Spleen (tissue), 11 donors: ENCODE results near the gene MED12L. TPM values are rescaled to one million over a fixed set of nuclear protein-coding genes. Genes with fewer than 3 reads are reported as not detected.

Experiments
- DNase-seq: peaks from one replicate; pipeline ENCODE4 v3.0.0-alpha.2; 2020
- H3K27ac ChIP-seq, 8 donors: fragments of 200-600 bp; sonication (generic) in 7 of 8; 1 replicate in 4 of 8; 2 replicates in 4 of 8; pipeline versions ENCODE4 v1.5.0 to v1.8.0; 2016 to 2021; ENCODE audit warnings: inconsistent platforms in 4 of 8, mild to moderate bottlenecking in 4 of 8, moderate library complexity in 1 of 8
- H3K27me3 ChIP-seq, 7 donors: fragments of 200-600 bp; sonication (generic) in 6 of 7; replicated peaks in 1 of 7; 1 replicate in 4 of 7; 2 replicates in 3 of 7; pipeline versions ENCODE4 v1.5.0 to v1.8.0; 2016 to 2021; ENCODE audit warnings: inconsistent platforms in 3 of 7, mild to moderate bottlenecking in 1 of 7
- H3K36me3 ChIP-seq, 6 donors: fragments of 200-600 bp; sonication (generic) in 5 of 6; 1 replicate in 4 of 6; 2 replicates in 2 of 6; pipeline versions ENCODE4 v1.5.0 to v1.8.0; 2016 to 2021; ENCODE audit warnings: inconsistent platforms in 2 of 6
- H3K4me1 ChIP-seq, 6 donors: fragments of 200-600 bp; sonication (generic) in 5 of 6; 1 replicate in 3 of 6; 2 replicates in 3 of 6; pipeline versions ENCODE4 v1.5.0 to v1.8.0; 2016 to 2021; ENCODE audit warnings: inconsistent platforms in 3 of 6
- H3K4me3 ChIP-seq, 8 donors: fragments of 200-600 bp; sonication (generic) in 7 of 8; 1 replicate in 4 of 8; 2 replicates in 4 of 8; pipeline versions ENCODE4 v1.5.0 to v1.8.0; 2016 to 2021; ENCODE audit warnings: inconsistent platforms in 4 of 8, mild to moderate bottlenecking in 4 of 8, moderate library complexity in 2 of 8
- H3K9me3 ChIP-seq, 8 donors: fragments of 200-600 bp; sonication (generic) in 7 of 8; 1 replicate in 4 of 8; 2 replicates in 4 of 8; pipeline versions ENCODE4 v1.5.0 to v1.8.0; 2016 to 2021; ENCODE audit warnings: inconsistent platforms in 4 of 8
- CTCF ChIP-seq, 11 experiments: fragments of 200-600 bp in 7 of 11; fragments of 450-650 bp in 4 of 11; sonication (generic) in 4 of 11; IDR thresholded peaks in 8 of 11; conservative IDR thresholded peaks in 3 of 11; 1 replicate in 7 of 11; 2 replicates in 4 of 11; pipeline versions ENCODE4 v1.4.0 to v1.8.0; 2016 to 2021; ENCODE audit warnings: antibody characterized with exemption in 11 of 11, inconsistent platforms in 4 of 11, mild to moderate bottlenecking in 1 of 11
- POLR2A ChIP-seq, 3 donors: fragments of 450-650 bp; IDR thresholded peaks; one replicate each; pipeline ENCODE4 v1.5.1; 2017; ENCODE audit warnings: antibody characterized with exemption in 3 of 3, mild to moderate bottlenecking in 1 of 3
- POLR2AphosphoS5 ChIP-seq, 3 donors: sonication (generic); formaldehyde crosslinking; IDR thresholded peaks; one replicate each; pipeline ENCODE4 v1.5.1; 2017; ENCODE audit warnings: antibody characterized with exemption in 3 of 3
- WGBS, 5 donors: extraction: QIAGEN DNeasy Blood & Tissue Kit in 3 of 5; methylation state at CpG; one replicate each; pipeline versions ENCODE4 v1.1.5 to v1.1.7; 2013 to 2018; 5-methylcytosine and 5-hydroxymethylcytosine counted together
- intact Hi-C: fragments of 100-400 bp; cut with DNase I; formaldehyde crosslinking; loops from one replicate; pipeline ENCODE4 v1.15.0; 2023; ENCODE audit warnings: low total_unique reads
- polyA plus RNA-seq, 3 donors: library from polyadenylated mRNA; stranded (reverse); fragments of 200-250 nt; gene quantifications; one replicate each; pipeline ENCODE4 v1.2.1, GENCODE V29; 2013
- total RNA-seq, 7 donors: library from RNA; depleted of rRNA in 3 of 7; stranded (reverse); fragments of >200 nt in 3 of 7; fragmentation: NEBNext Ultra II Directional in 4 of 7; extraction: Animal tissue kit (Norgen Biotek cat#: 25700) in 4 of 7; gene quantifications; one replicate each; pipeline versions ENCODE4 v1.1.0 to v1.2.1, GENCODE V29; 2016 to 2021
- donor health status: healthy with polysubstance abuse.
- donor health status: DM: no; HTN: no; CAD: no; lungs with moderate emphysema.
- donor health status: DM: no; HTN: no; CAD: no.
- donor health status: Bipolar disorder and iron deficiency.
- donor health status: healthy.
- donor health status: DM: no; HTN: no; CAD: no.
- donor health status: DM: yes; HTN: yes; CAD: no.

Gene MED12L
- total and polyA plus RNA-seq, 10 donors, result 0.02 to 4.5 (median 1.5) TPM

- H3K4me3 ChIP-seq, result no peak overlapping the region
- H3K27me3 ChIP-seq, result no peaks in the 10 kb centered on the region
- no peaks in the 10 kb centered on the region for H3K9me3 ChIP-seq
- no peaks in the 10 kb centered on the region for H3K36me3 ChIP-seq
- DNase-seq, result no peak
- H3K27ac ChIP-seq, result no peak overlapping the region
- peaks cover 0 to 42% (median 19%) of the 10 kb centered on the region in 6 donors for H3K4me1 ChIP-seq
- TF ChIP-seq POLR2A (IDR thresholded peaks at IDR 0.05) (no peak), CTCF (IDR thresholded peaks at IDR 0.05 in 8 of 11, conservative IDR thresholded peaks at IDR 0.05 in 3 of 11) (no peak), POLR2AphosphoS5 (IDR thresholded peaks at IDR 0.05) (no peak)
- 74 to 90% (median 82%) methylated on average over 8 of the region's 8 CpGs for WGBS, 5 donors
- intact Hi-C loops, result no loop called here
Observed at GRCh38 chr3:151262871-151263525, 177.5 kb downstream of the MED12L start.

- WGBS, 5 donors, result 100% methylated on average over 1 of the region's 1 CpG
- Histone ChIP-seq H3K27me3 (no peaks in the 10 kb centered on the region), H3K36me3 (no peaks in the 10 kb centered on the region), H3K4me3 (no peak overlapping the region), H3K27ac (peak overlapping the region in 1 of 8 donors; percentile 72), H3K9me3 (no peaks in the 10 kb centered on the region), H3K4me1 (peaks cover 5 to 58% (median 30%) of the 10 kb centered on the region in 6 donors)
- no peak for DNase-seq
- intact Hi-C loops, result no loop called here
- TF ChIP-seq CTCF (IDR thresholded peaks at IDR 0.05 in 8 of 11, conservative IDR thresholded peaks at IDR 0.05 in 3 of 11), result no peak
- no peak for TF ChIP-seq POLR2A (IDR thresholded peaks at IDR 0.05)
- no peak for TF ChIP-seq POLR2AphosphoS5 (IDR thresholded peaks at IDR 0.05)
Observed at GRCh38 chr3:151264605-151265004, 179.1 kb downstream of the MED12L start.

GRCh38 chr3:151265166-151265565, 179.7 kb downstream of the MED12L start:
- Histone ChIP-seq H3K4me1 (peaks cover 5 to 60% (median 30%) of the 10 kb centered on the region in 6 donors), H3K36me3 (no peaks in the 10 kb centered on the region), H3K4me3 (no peak overlapping the region), H3K27me3 (no peaks in the 10 kb centered on the region), H3K9me3 (no peaks in the 10 kb centered on the region), H3K27ac (peak overlapping the region in 4 of 8 donors; percentile 26 to 72 (median 32))
- DNase-seq, result no peak
- WGBS, 5 donors, result 67 to 75% (median 71%) methylated on average over 5 of the region's 5 CpGs
- no peak for TF ChIP-seq POLR2AphosphoS5 (IDR thresholded peaks at IDR 0.05)
- TF ChIP-seq POLR2A (IDR thresholded peaks at IDR 0.05), result no peak
- no peak for TF ChIP-seq CTCF (IDR thresholded peaks at IDR 0.05 in 8 of 11, conservative IDR thresholded peaks at IDR 0.05 in 3 of 11)
- intact Hi-C loops, result no loop called here

- Histone ChIP-seq H3K27ac (peak overlapping the region in 6 of 8 donors; percentile 19 to 72 (median 32)), H3K4me1 (peaks cover 5 to 60% (median 30%) of the 10 kb centered on the region in 6 donors), H3K27me3 (no peaks in the 10 kb centered on the region), H3K36me3 (no peaks in the 10 kb centered on the region), H3K9me3 (no peaks in the 10 kb centered on the region), H3K4me3 (no peak overlapping the region)
- intact Hi-C loops, result no loop called here
- DNase-seq, result peak; percentile 78
- TF ChIP-seq CTCF (IDR thresholded peaks at IDR 0.05 in 8 of 11, conservative IDR thresholded peaks at IDR 0.05 in 3 of 11), result no peak
- TF ChIP-seq POLR2AphosphoS5 (IDR thresholded peaks at IDR 0.05), result peak in 1 of 3 donors; percentile 25
- WGBS, 5 donors, result 49 to 61% (median 54%) methylated on average over 5 of the region's 5 CpGs
Observed at GRCh38 chr3:151265866-151266265, 180.4 kb downstream of the MED12L start.
